Measurements from ENCODE around the gene ZNHIT6.

The ZNHIT6 gene

GRCh38 chr1:85603086-85603880 lies 105.0 kb downstream of the ZNHIT6 start:
- Histone ChIP-seq H3K27ac (ENCODE audit: extremely low read depth, low read depth, low read length) (no peak overlapping the region), H3K9me3 (ENCODE audit: control insufficient read depth, insufficient read depth, low read depth, low read length) (no peaks in the 10 kb centered on the region), H3K36me3 (ENCODE audit: control insufficient read depth in 2 of 2, insufficient read depth in 1 of 2, low read length in 2 of 2) (no peaks in the 10 kb centered on the region), H3K4me1 (ENCODE audit: control insufficient read depth, insufficient read depth, low read length) (no peaks in the 10 kb centered on the region), H3K4me3 (ENCODE audit: low read depth, low read length) (no peak overlapping the region)
- TF ChIP-seq ZNF639 (tag by site-specific recombination; IDR thresholded peaks at IDR 0.05), result no peak
- no peak for TF ChIP-seq ZNF223 (tag by site-specific recombination; IDR thresholded peaks at IDR 0.05)
- no peak for TF ChIP-seq SP7 (tag by site-specific recombination; IDR thresholded peaks at IDR 0.05)
- TF ChIP-seq KLF10 (tag by site-specific recombination; IDR thresholded peaks at IDR 0.05), result no peak
- TF ChIP-seq KLF16 (tag by site-specific recombination; IDR thresholded peaks at IDR 0.05), result no peak
- no peak for TF ChIP-seq ZNF324 (tag by site-specific recombination; IDR thresholded peaks at IDR 0.05)
- TF ChIP-seq ZSCAN5A (tag by site-specific recombination; IDR thresholded peaks at IDR 0.05), result no peak
- TF ChIP-seq, protein P1, sequence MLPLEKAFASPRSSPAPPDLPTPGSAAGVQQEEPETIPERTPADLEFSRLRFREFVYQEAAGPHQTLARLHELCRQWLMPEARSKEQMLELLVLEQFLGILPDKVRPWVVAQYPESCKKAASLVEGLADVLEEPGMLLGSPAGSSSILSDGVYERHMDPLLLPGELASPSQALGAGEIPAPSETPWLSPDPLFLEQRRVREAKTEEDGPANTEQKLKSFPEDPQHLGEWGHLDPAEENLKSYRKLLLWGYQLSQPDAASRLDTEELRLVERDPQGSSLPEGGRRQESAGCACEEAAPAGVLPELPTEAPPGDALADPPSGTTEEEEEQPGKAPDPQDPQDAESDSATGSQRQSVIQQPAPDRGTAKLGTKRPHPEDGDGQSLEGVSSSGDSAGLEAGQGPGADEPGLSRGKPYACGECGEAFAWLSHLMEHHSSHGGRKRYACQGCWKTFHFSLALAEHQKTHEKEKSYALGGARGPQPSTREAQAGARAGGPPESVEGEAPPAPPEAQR (tag by site-specific recombination; IDR thresholded peaks at IDR 0.05), result no peak
- TF ChIP-seq ZFP3 (tag by site-specific recombination; IDR thresholded peaks at IDR 0.05; ENCODE audit: low read depth), result no peak
- no peak for TF ChIP-seq ZSCAN16 (tag by site-specific recombination; IDR thresholded peaks at IDR 0.05)
- TF ChIP-seq TCF7L2 (IDR thresholded peaks at IDR 0.05; ENCODE audit: borderline replicate concordance, low read depth, low read length), result no peak
- no peak for TF ChIP-seq ZNF707 (tag by site-specific recombination; IDR thresholded peaks at IDR 0.05)
- no peak for TF ChIP-seq ZNF621 (tag by site-specific recombination; IDR thresholded peaks at IDR 0.05)
- TF ChIP-seq ZNF785 (tag by site-specific recombination; IDR thresholded peaks at IDR 0.05), result no peak
- no peak for TF ChIP-seq ELK4 (IDR thresholded peaks at IDR 0.05; ENCODE audit: borderline replicate concordance, low read depth, low read length)
- ChIA-PET POLR2A (interaction anchor here (8.1 kb wide), 1 partner anchor 20 kb away, joined by 120 read pairs; the partner anchor contains the start of gene CCN1), CTCF (interaction anchor here (0.7 to 5.4 kb wide), 4 partner anchors 10 to 306 kb away, joined by 3 to 39 read pairs (median 4); partner anchors contain the start of gene CCN1)

GRCh38 chr1:85602571-85602970 lies 105.7 kb downstream of the ZNHIT6 start:
- no peaks in the 10 kb centered on the region for H3K4me1 ChIP-seq (ENCODE audit: control insufficient read depth, insufficient read depth, low read length)
- ChIA-PET POLR2A (interaction anchor here (8.1 kb wide), 1 partner anchor 19 kb away, joined by 120 read pairs; the partner anchor contains the start of gene CCN1), CTCF (interaction anchor here (1.1 to 5.4 kb wide), 2 partner anchors 10 to 19 kb away, joined by 3 to 39 read pairs; partner anchors contain the start of gene CCN1)
- H3K4me3 ChIP-seq (ENCODE audit: low read depth, low read length), result no peak overlapping the region
- no peaks in the 10 kb centered on the region for H3K36me3 ChIP-seq (ENCODE audit: control insufficient read depth in 2 of 2, insufficient read depth in 1 of 2, low read length in 2 of 2)
- TF ChIP-seq ZNF324 (tag by site-specific recombination; IDR thresholded peaks at IDR 0.05) (no peak), ZNF555 (tag by site-specific recombination; conservative IDR thresholded peaks at IDR 0.05) (no peak), ZNF501 (tag by site-specific recombination; IDR thresholded peaks at IDR 0.05) (no peak), ZNF2 (tag by site-specific recombination; IDR thresholded peaks at IDR 0.05) (no peak), ZNF266 (tag by site-specific recombination; IDR thresholded peaks at IDR 0.05; ENCODE audit: low read depth) (no peak), KLF17 (tag by site-specific recombination; IDR thresholded peaks at IDR 0.05) (no peak), OVOL3 (tag by site-specific recombination; IDR thresholded peaks at IDR 0.05) (no peak), MZF1 (tag by site-specific recombination; IDR thresholded peaks at IDR 0.05; ENCODE audit: borderline replicate concordance) (no peak), ZNF155 (tag by site-specific recombination; IDR thresholded peaks at IDR 0.05) (no peak), ZNF621 (tag by site-specific recombination; IDR thresholded peaks at IDR 0.05) (no peak)
- H3K9me3 ChIP-seq (ENCODE audit: control insufficient read depth, insufficient read depth, low read depth, low read length), result no peaks in the 10 kb centered on the region
- no peak overlapping the region for H3K27ac ChIP-seq (ENCODE audit: extremely low read depth, low read depth, low read length)
